Measurements from ENCODE around the gene SPINK8. TPM values are rescaled to one million over a fixed set of nuclear protein-coding genes. Genes with fewer than 3 reads are reported as not detected.

SPINK8 gene
- polyA plus RNA-seq, 1 donor (not counting 4 experiments of a cell fraction or from before 2014, with no cell fraction given), result not detected

DNA sequence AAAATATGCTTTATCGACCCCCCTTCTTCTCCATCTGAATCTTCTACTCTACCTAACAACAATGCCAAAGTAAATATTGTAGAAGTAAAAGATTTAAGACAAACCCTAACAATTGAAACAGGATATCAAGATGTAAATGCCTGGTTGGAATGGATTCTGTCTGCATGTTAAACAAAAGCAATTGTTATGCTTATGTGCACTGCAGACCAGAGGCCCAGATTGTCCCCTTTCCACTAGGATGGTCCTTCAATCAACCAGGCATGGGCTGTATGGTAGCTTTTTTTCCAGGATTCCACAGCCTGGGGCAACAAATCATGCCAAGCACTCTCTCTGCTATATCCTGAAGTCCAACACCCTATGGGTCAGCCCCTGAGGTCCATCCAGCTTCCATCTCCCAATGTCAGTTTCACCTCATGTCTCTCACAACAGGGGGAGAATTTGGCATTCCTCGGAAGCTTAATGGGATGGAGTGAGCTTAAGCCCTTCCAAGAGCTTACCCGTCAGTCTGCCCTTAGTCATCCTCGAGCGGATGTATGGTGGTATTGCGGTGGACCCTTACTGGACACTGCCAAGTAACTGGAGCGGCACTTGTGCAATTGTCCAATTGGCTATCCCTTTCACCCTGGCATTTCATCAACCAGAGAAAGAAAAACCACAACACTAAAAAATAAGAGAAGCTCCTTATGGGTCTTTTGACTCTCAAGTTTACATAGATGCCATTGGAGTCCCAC lies 56.4 kb downstream of the SPINK8 start:
- Histone ChIP-seq H3K27ac (ENCODE audit: control insufficient read depth, insufficient read depth, low read length) (no peak overlapping the region), H3K79me2 (ENCODE audit: control insufficient read depth, insufficient read depth, low read length) (no peaks in the 10 kb centered on the region), H3K9me3 (ENCODE audit: control insufficient read depth, low read depth, low read length) (no peaks in the 10 kb centered on the region), H3K27me3 (ENCODE audit: control insufficient read depth, extremely low read depth, insufficient read depth, low read length) (no peaks in the 10 kb centered on the region), H3K36me3 (ENCODE audit: control insufficient read depth in 2 of 2, extremely low read depth in 1 of 2, insufficient read depth in 2 of 2, low read length in 2 of 2) (no peaks in the 10 kb centered on the region), H2AFZ (ENCODE audit: control insufficient read depth, low read length) (no peak overlapping the region), H3K4me1 (ENCODE audit: control insufficient read depth, extremely low read depth, insufficient read depth, low read length) (peaks cover 10% of the 10 kb centered on the region), H3K4me2 (ENCODE audit: control insufficient read depth, extremely low read depth, insufficient read depth, low read depth, low read length) (no peak overlapping the region), H3K4me3 (ENCODE audit: control insufficient read depth in 2 of 3, extremely low read depth in 1 of 3, insufficient read depth in 2 of 3, low read depth in 1 of 3, low read length in 3 of 3) (no peak overlapping the region), H3K9ac (ENCODE audit: control insufficient read depth, extremely low read depth, insufficient read depth, low read length) (no peak overlapping the region), H3K9me1 (ENCODE audit: control insufficient read depth, extremely low read depth, insufficient read depth, low read length) (no peaks in the 10 kb centered on the region), H4K20me1 (ENCODE audit: control insufficient read depth, extremely low read depth, insufficient read depth, low read length) (no peaks in the 10 kb centered on the region)
- TF ChIP-seq EZH2 (IDR thresholded peaks at IDR 0.05; ENCODE audit: low read length) (no peak), CTCF (optimal IDR thresholded peaks at IDR 0.05 in 1 of 3, IDR thresholded peaks at IDR 0.05 in 1 of 3, conservative IDR thresholded peaks at IDR 0.05 in 1 of 3; ENCODE audit: extremely low read depth in 1 of 3, insufficient read depth in 2 of 3, low read length in 3 of 3) (no peak)
- dilution Hi-C loops (cut with MboI; ENCODE audit: extremely low pct_ligation_motif_present, low sequenced_read_pairs), result no loop called here
- FAIRE-seq (no peak), DNase-seq (ENCODE audit: low read depth, low spot score) (no peak)

- H3K27ac ChIP-seq (ENCODE audit: control insufficient read depth, insufficient read depth, low read length), result no peak overlapping the region
- H3K27me3 ChIP-seq (ENCODE audit: control insufficient read depth, extremely low read depth, insufficient read depth, low read length), result no peaks in the 10 kb centered on the region
- H2AFZ ChIP-seq (ENCODE audit: control insufficient read depth, low read length), result no peak overlapping the region
- H3K9me1 ChIP-seq (ENCODE audit: control insufficient read depth, extremely low read depth, insufficient read depth, low read length), result no peaks in the 10 kb centered on the region
- peaks cover 10% of the 10 kb centered on the region for H3K4me1 ChIP-seq (ENCODE audit: control insufficient read depth, extremely low read depth, insufficient read depth, low read length)
- peaks cover 0 to 8% of the 10 kb centered on the region in 2 experiments for H3K36me3 ChIP-seq (ENCODE audit: control insufficient read depth in 2 of 2, extremely low read depth in 1 of 2, insufficient read depth in 2 of 2, low read length in 2 of 2)
- no peak overlapping the region for H3K9ac ChIP-seq (ENCODE audit: control insufficient read depth, extremely low read depth, insufficient read depth, low read length)
- H4K20me1 ChIP-seq (ENCODE audit: control insufficient read depth, extremely low read depth, insufficient read depth, low read length), result no peaks in the 10 kb centered on the region
- no peaks in the 10 kb centered on the region for H3K79me2 ChIP-seq (ENCODE audit: control insufficient read depth, insufficient read depth, low read length)
- TF ChIP-seq EZH2 (IDR thresholded peaks at IDR 0.05; ENCODE audit: low read length), result no peak
- H3K4me2 ChIP-seq (ENCODE audit: control insufficient read depth, extremely low read depth, insufficient read depth, low read depth, low read length), result peak overlapping the region; percentile 44
- dilution Hi-C loops (cut with MboI; ENCODE audit: extremely low pct_ligation_motif_present, low sequenced_read_pairs), result no loop called here
- H3K4me3 ChIP-seq (ENCODE audit: control insufficient read depth in 2 of 3, extremely low read depth in 1 of 3, insufficient read depth in 2 of 3, low read depth in 1 of 3, low read length in 3 of 3), result no peak overlapping the region
- no peak for DNase-seq (ENCODE audit: low read depth, low spot score)
- FAIRE-seq, result peak; percentile 56
- H3K9me3 ChIP-seq (ENCODE audit: control insufficient read depth, low read depth, low read length), result no peaks in the 10 kb centered on the region
Measured at GRCh38 chr3:48275287-48276027, 58.0 kb downstream of the SPINK8 start.
